ENCODE data around the gene COL26A1. TPM values are rescaled to one million over a fixed set of nuclear protein-coding genes. Genes with fewer than 3 reads are reported as not detected.

Gene COL26A1
- total RNA-seq, 2 donors from 2014 or later: not detected

- no peaks in the 10 kb centered on the region for H3K36me3 ChIP-seq
- H3K27me3 ChIP-seq: no peaks in the 10 kb centered on the region
- H3K4me3 ChIP-seq: no peak overlapping the region
- H3K27ac ChIP-seq: no peak overlapping the region
- DNase-seq (ENCODE audit: low spot score): no peak
- TF ChIP-seq CTCF (IDR thresholded peaks at IDR 0.05): no peak
- H3K4me1 ChIP-seq: no peaks in the 10 kb centered on the region
- no peaks in the 10 kb centered on the region for H3K9me3 ChIP-seq
Measured at GRCh38 chr7:101563943-101564777, 201.5 kb downstream of the COL26A1 start.

GRCh38 chr7:101564778-101565211, 202.1 kb downstream of the COL26A1 start:
- Histone ChIP-seq H3K27ac (no peak overlapping the region), H3K4me1 (no peaks in the 10 kb centered on the region), H3K36me3 (no peaks in the 10 kb centered on the region), H3K27me3 (no peaks in the 10 kb centered on the region), H3K4me3 (no peak overlapping the region), H3K9me3 (peaks cover 0 to 4% of the 10 kb centered on the region in 2 donors)
- TF ChIP-seq CTCF (IDR thresholded peaks at IDR 0.05): no peak
- DNase-seq (ENCODE audit: low spot score): no peak

- H3K27me3 ChIP-seq: no peaks in the 10 kb centered on the region
- H3K4me3 ChIP-seq: no peak overlapping the region
- H3K4me1 ChIP-seq: no peaks in the 10 kb centered on the region
- H3K9me3 ChIP-seq: peaks cover 0 to 13% of the 10 kb centered on the region in 2 donors
- no peak for TF ChIP-seq CTCF (IDR thresholded peaks at IDR 0.05)
- DNase-seq (ENCODE audit: low spot score): no peak
- H3K36me3 ChIP-seq: no peaks in the 10 kb centered on the region
- H3K27ac ChIP-seq: no peak overlapping the region
Measured at GRCh38 chr7:101565601-101566209, 203.0 kb downstream of the COL26A1 start.

GRCh38 chr7:101567230-101567629, 204.6 kb downstream of the COL26A1 start:
- H3K4me3 ChIP-seq: no peak overlapping the region
- no peak overlapping the region for H3K27ac ChIP-seq
- H3K9me3 ChIP-seq: peaks cover 3 to 28% of the 10 kb centered on the region in 2 donors
- H3K27me3 ChIP-seq: no peaks in the 10 kb centered on the region
- H3K4me1 ChIP-seq: no peaks in the 10 kb centered on the region
- DNase-seq (ENCODE audit: low spot score): no peak
- H3K36me3 ChIP-seq: no peaks in the 10 kb centered on the region
- no peak for TF ChIP-seq CTCF (IDR thresholded peaks at IDR 0.05)

GRCh38 chr7:101572156-101572555, 209.5 kb downstream of the COL26A1 start:
- H3K27me3 ChIP-seq: no peaks in the 10 kb centered on the region
- no peaks in the 10 kb centered on the region for H3K4me1 ChIP-seq
- H3K9me3 ChIP-seq: peaks cover 7 to 45% of the 10 kb centered on the region in 2 donors
- DNase-seq (ENCODE audit: low spot score): no peak
- H3K4me3 ChIP-seq: no peak overlapping the region
- TF ChIP-seq CTCF (IDR thresholded peaks at IDR 0.05): no peak
- H3K27ac ChIP-seq: no peak overlapping the region
- no peaks in the 10 kb centered on the region for H3K36me3 ChIP-seq

All from right atrium auricular region (tissue), 2 donors.